ENCODE measurements around the gene CLCN1. TPM values are rescaled to one million over a fixed set of nuclear protein-coding genes. Genes with fewer than 3 reads are reported as not detected.

The CLCN1 gene
- total and polyA plus RNA-seq, 10 of the 15 experiments (the other 5 are each of a cell fraction or from before 2014, with no cell fraction given) = 0.30 TPM; not detected in 9

- no peak for ATAC-seq
- H3K4me3 ChIP-seq = no peak overlapping the region
- H3K27ac ChIP-seq (ENCODE audit: control insufficient read depth, insufficient read depth) = no peak overlapping the region
- no peaks in the 10 kb centered on the region for H3K27me3 ChIP-seq (replicated peaks in 1 of 2; ENCODE audit: control insufficient read depth in 2 of 2, insufficient read depth in 2 of 2, low read length in 1 of 2)
- WGBS (ENCODE audit: insufficient coverage, insufficient replicate concordance, low lambda C conversion rate, missing lambda C conversion rate) = 86% methylated on average over 6 of the region's 6 CpGs
- POLR2A ChIA-PET = no interaction called here
- peaks cover 31% of the 10 kb centered on the region for H3K79me2 ChIP-seq (ENCODE audit: control insufficient read depth, insufficient read depth, low read length)
- no peak for DNase-seq (ENCODE audit: low read depth, low spot score)
- H4K20me1 ChIP-seq (ENCODE audit: control insufficient read depth, insufficient read depth) = no peaks in the 10 kb centered on the region
- no peak for FAIRE-seq
- H3K36me3 ChIP-seq (ENCODE audit: control insufficient read depth in 2 of 2, insufficient read depth in 2 of 2, low read length in 1 of 2) = no peaks in the 10 kb centered on the region
- CTCF ChIA-PET = interaction anchor here (1.5 to 1.8 kb wide), 2 partner anchors 19 to 46 kb away, joined by 4 to 8 read pairs; no protein-coding TSS in a partner anchor
- in situ Hi-C loops (cut with MboI) (no loop called here), intact Hi-C loops (cut with micrococcal nuclease; ENCODE audit: unreplicated experiment) (no loop called here)
- RAD21 ChIA-PET (ENCODE audit: unreplicated experiment) = interaction anchor here (1.0 to 1.9 kb wide), 2 partner anchors 13 to 24 kb away, joined by 3 to 7 read pairs; partner anchors contain the start of gene GSTK1
- H3K9ac ChIP-seq (ENCODE audit: control insufficient read depth, insufficient read depth, low read length) = no peak overlapping the region
- no TSS peak for BruUV-seq (replicated peaks)
- no peak overlapping the region for H2AFZ ChIP-seq (ENCODE audit: control insufficient read depth, low read depth, low read length)
- SMC1A ChIA-PET (ENCODE audit: uncharacterized antibody, unreplicated experiment) = interaction anchor here (0.9 kb wide), 1 partner anchor 10 kb away, joined by 3 read pairs; no protein-coding TSS in a partner anchor
- H3K4me1 ChIP-seq (ENCODE audit: control insufficient read depth, insufficient read depth, low read length) = peaks cover 10% of the 10 kb centered on the region
- H3K4me2 ChIP-seq (ENCODE audit: control insufficient read depth, insufficient read depth) = no peak overlapping the region
- H3K9me3 ChIP-seq (replicated peaks; ENCODE audit: control insufficient read depth, insufficient read depth, low read length) = no peaks in the 10 kb centered on the region; the same call in 2 of the 3 replicates
- no peak for TF ChIP-seq TCF3 (IDR thresholded peaks at IDR 0.05; ENCODE audit: borderline replicate concordance, insufficient read depth, low read depth, low read length)
- TF ChIP-seq IKZF2 (IDR thresholded peaks at IDR 0.05) = no peak
- TF ChIP-seq SIX5 (IDR thresholded peaks at IDR 0.05; ENCODE audit: low read depth, low read length, severe bottlenecking) = no peak
- TF ChIP-seq ATF3 (IDR thresholded peaks at IDR 0.05; ENCODE audit: borderline replicate concordance, extremely low read depth, low read depth, low read length) = no peak
- TF ChIP-seq MEF2A (IDR thresholded peaks at IDR 0.05; ENCODE audit: insufficient read depth, low read depth, low read length) = no peak
- no peak for TF ChIP-seq ELK1 (IDR thresholded peaks at IDR 0.05; ENCODE audit: low read depth, low read length)
- TF ChIP-seq NBN (IDR thresholded peaks at IDR 0.05) = no peak
- no peak for TF ChIP-seq MAX (IDR thresholded peaks at IDR 0.05; ENCODE audit: low read depth, low read length)
- no peak for TF ChIP-seq CTCF (IDR thresholded peaks at IDR 0.05 in 2 of 3, conservative IDR thresholded peaks at IDR 0.05 in 1 of 3; ENCODE audit: control insufficient read depth in 2 of 3, extremely low read depth in 1 of 3, insufficient read depth in 1 of 3, low read depth in 3 of 3, low read length in 3 of 3)
- TF ChIP-seq ZNF207 (IDR thresholded peaks at IDR 0.05; ENCODE audit: borderline replicate concordance) = no peak
- TF ChIP-seq USF1 (IDR thresholded peaks at IDR 0.05; ENCODE audit: borderline replicate concordance, extremely low read length, insufficient read depth, low read depth, low read length) = no peak
- no peak for TF ChIP-seq ZBTB40 (IDR thresholded peaks at IDR 0.05; ENCODE audit: borderline replicate concordance)
- no peak for TF ChIP-seq ATF7 (IDR thresholded peaks at IDR 0.05; ENCODE audit: low read depth)
- no peak for TF ChIP-seq RELA (IDR thresholded peaks at IDR 0.05; ENCODE audit: borderline replicate concordance, partially characterized antibody)
- no peak for TF ChIP-seq IRF4 (IDR thresholded peaks at IDR 0.05; ENCODE audit: low read depth, low read length)
- TF ChIP-seq TBL1XR1 (IDR thresholded peaks at IDR 0.05; ENCODE audit: low read depth, low read length) = no peak
Measured at GRCh38 chr7:143286522-143286890, 29.4 kb upstream of the CLCN1 start.
